Measurements from ENCODE around the gene FURIN. TPM values are rescaled to one million over a fixed set of nuclear protein-coding genes. Genes with fewer than 3 reads are reported as not detected.

FURIN gene
- total RNA-seq, 1 experiment from 2014 or later: 62.0 TPM

GRCh38 chr15:90876512-90877170 is 8.3 kb downstream of the FURIN start:
- H3K36me3 ChIP-seq (ENCODE audit: control insufficient read depth, insufficient read depth, low read length): peaks cover 3% of the 10 kb centered on the region; the same call in 1 of the 2 replicates
- BruUV-seq (replicated peaks): no TSS peak
- ATAC-seq (no peak), DNase-seq (ENCODE audit: low read depth, low spot score) (no peak)
- H3K4me3 ChIP-seq (ENCODE audit: low read depth in 2 of 2, low read length in 2 of 2): no peak overlapping the region
- H3K27me3 ChIP-seq (ENCODE audit: control insufficient read depth, insufficient read depth, low read length): no peaks in the 10 kb centered on the region
- ChIA-PET POLR2A (no interaction called here), CTCF (no interaction called here)
- in situ Hi-C loops (cut with HindIII; ENCODE audit: low pct_unique_long_range_greater_than_20kb, low sequenced_read_pairs) (no loop called here), intact Hi-C loops (cut with micrococcal nuclease; ENCODE audit: unreplicated experiment) (no loop called here)
- H3K4me1 ChIP-seq (ENCODE audit: control insufficient read depth, insufficient read depth, low read length): peaks cover 26% of the 10 kb centered on the region
- no peaks in the 10 kb centered on the region for H3K9me3 ChIP-seq (ENCODE audit: control insufficient read depth, insufficient read depth, low read depth, low read length)
- no peak overlapping the region for H3K27ac ChIP-seq (ENCODE audit: low read length)
- TF ChIP-seq TCF7L2 (IDR thresholded peaks at IDR 0.05; ENCODE audit: low read depth, low read length): no peak
- no peak for TF ChIP-seq REST (IDR thresholded peaks at IDR 0.05; ENCODE audit: insufficient read depth in 1 of 2, low read depth in 2 of 2, low read length in 1 of 2)
- no peak for TF ChIP-seq POLR2AphosphoS5 (IDR thresholded peaks at IDR 0.05; ENCODE audit: low read depth, low read length)
- TF ChIP-seq CTCF (IDR thresholded peaks at IDR 0.05): no peak
- no peak for TF ChIP-seq SIN3A (IDR thresholded peaks at IDR 0.05; ENCODE audit: borderline replicate concordance, insufficient read depth, low read depth, low read length)

- TF ChIP-seq TCF7L2 (IDR thresholded peaks at IDR 0.05; ENCODE audit: low read depth, low read length): no peak
- no peak for TF ChIP-seq CTCF (IDR thresholded peaks at IDR 0.05)
- no peak for TF ChIP-seq REST (IDR thresholded peaks at IDR 0.05; ENCODE audit: insufficient read depth in 1 of 2, low read depth in 2 of 2, low read length in 1 of 2)
- no peak for TF ChIP-seq SIN3A (IDR thresholded peaks at IDR 0.05; ENCODE audit: borderline replicate concordance, insufficient read depth, low read depth, low read length)
- no peak for TF ChIP-seq POLR2AphosphoS5 (IDR thresholded peaks at IDR 0.05; ENCODE audit: low read depth, low read length)
- no peak overlapping the region for H3K4me3 ChIP-seq (ENCODE audit: low read depth in 2 of 2, low read length in 2 of 2)
- in situ Hi-C loops (cut with HindIII; ENCODE audit: low pct_unique_long_range_greater_than_20kb, low sequenced_read_pairs) (no loop called here), intact Hi-C loops (cut with micrococcal nuclease; ENCODE audit: unreplicated experiment) (no loop called here)
- DNase-seq (ENCODE audit: low read depth, low spot score) (no peak), ATAC-seq (no peak)
- ChIA-PET POLR2A (no interaction called here), CTCF (no interaction called here)
- no TSS peak for BruUV-seq (replicated peaks)
- H3K4me1 ChIP-seq (ENCODE audit: control insufficient read depth, insufficient read depth, low read length): peaks cover 24% of the 10 kb centered on the region
- H3K27ac ChIP-seq (ENCODE audit: low read length): no peak overlapping the region
- H3K9me3 ChIP-seq (ENCODE audit: control insufficient read depth, insufficient read depth, low read depth, low read length): no peaks in the 10 kb centered on the region
- H3K27me3 ChIP-seq (ENCODE audit: control insufficient read depth, insufficient read depth, low read length): no peaks in the 10 kb centered on the region
- H3K36me3 ChIP-seq (ENCODE audit: control insufficient read depth, insufficient read depth, low read length): peaks cover 3% of the 10 kb centered on the region; the same call in 1 of the 2 replicates
Measured at GRCh38 chr15:90877315-90877714, 8.9 kb downstream of the FURIN start.
